ENCODE results near the gene KLHL1.

KLHL1 gene

GRCh38 chr13:69872321-69873047 lies 235.8 kb downstream of the KLHL1 start:
- no peak for DNase-seq (ENCODE audit: low read depth)

GRCh38 chr13:69866555-69866954 lies 241.7 kb downstream of the KLHL1 start:
- no peak for DNase-seq (ENCODE audit: low read depth)

- DNase-seq (ENCODE audit: low read depth): no peak
Observed at GRCh38 chr13:69857183-69857821, 250.9 kb downstream of the KLHL1 start.

- no peak for DNase-seq (ENCODE audit: low read depth)
Observed at GRCh38 chr13:69856331-69856730, 251.9 kb downstream of the KLHL1 start.

- no peak for DNase-seq (ENCODE audit: low read depth)
Observed at GRCh38 chr13:69828527-69828926, 279.7 kb downstream of the KLHL1 start.

GRCh38 chr13:69820180-69820579 lies 288.1 kb downstream of the KLHL1 start:
- DNase-seq (ENCODE audit: low read depth): no peak

GRCh38 chr13:69817333-69817869 lies 290.9 kb downstream of the KLHL1 start:
- no peak for DNase-seq (ENCODE audit: low read depth)

- no peak for DNase-seq (ENCODE audit: low read depth)
Observed at GRCh38 chr13:69809152-69809551, 299.1 kb downstream of the KLHL1 start.

GRCh38 chr13:69796256-69796655 lies 312.0 kb downstream of the KLHL1 start:
- DNase-seq (ENCODE audit: low read depth): no peak

GRCh38 chr13:69793783-69794453 lies 314.3 kb downstream of the KLHL1 start:
- DNase-seq (ENCODE audit: low read depth): no peak

GRCh38 chr13:69776937-69777336 lies 331.3 kb downstream of the KLHL1 start:
- no peak for DNase-seq (ENCODE audit: low read depth)

GRCh38 chr13:69769608-69770007 lies 338.6 kb downstream of the KLHL1 start:
- DNase-seq (ENCODE audit: low read depth): no peak

GRCh38 chr13:69761581-69761980 lies 346.7 kb downstream of the KLHL1 start:
- no peak for DNase-seq (ENCODE audit: low read depth)

GRCh38 chr13:69755101-69755500 lies 353.2 kb downstream of the KLHL1 start:
- no peak for DNase-seq (ENCODE audit: low read depth)

- no peak for DNase-seq (ENCODE audit: low read depth)
Observed at GRCh38 chr13:69751259-69751658, 357.0 kb downstream of the KLHL1 start.

GRCh38 chr13:69737129-69737935 lies 370.9 kb downstream of the KLHL1 start:
- DNase-seq (ENCODE audit: low read depth): no peak

- no peak for DNase-seq (ENCODE audit: low read depth)
Observed at GRCh38 chr13:69721631-69722030, 386.6 kb downstream of the KLHL1 start.

- DNase-seq (ENCODE audit: low read depth): no peak
Observed at GRCh38 chr13:69720278-69720983, 387.8 kb downstream of the KLHL1 start.

GRCh38 chr13:69706807-69707206 lies 401.4 kb downstream of the KLHL1 start:
- no peak for DNase-seq (ENCODE audit: low read depth)

GRCh38 chr13:69704311-69704710 lies 403.9 kb downstream of the KLHL1 start:
- no peak for DNase-seq (ENCODE audit: low read depth)

- no peak for DNase-seq (ENCODE audit: low read depth)
Observed at GRCh38 chr13:69690999-69691398, 417.3 kb downstream of the KLHL1 start.
